OCI-LY7 (cell line): ENCODE results near the gene SNX12.

Experiments used
- EZH2phosphoT487 ChIP-seq: fragments of 200-600 bp; sonication (generic); IDR thresholded peaks from 2 replicates; pipeline ENCODE4 v1.6.1; 2018; ENCODE audit warnings: low read depth, borderline replicate concordance, mild to moderate bottlenecking, mixed run types, antibody characterized with exemption, low read length, moderate library complexity, mixed read lengths
- TF ChIP-seq, protein P1 (sequence below): fragments of 200-600 bp; sonication (generic); conservative IDR thresholded peaks from 2 replicates; pipeline ENCODE4 v1.5.1; 2014; ENCODE audit warnings: mild to moderate bottlenecking, antibody characterized with exemption, low read length, moderate library complexity, mixed read lengths

GRCh38 chrX:71057848-71058530 is 10.1 kb downstream of the SNX12 start:
- TF ChIP-seq, protein P1, sequence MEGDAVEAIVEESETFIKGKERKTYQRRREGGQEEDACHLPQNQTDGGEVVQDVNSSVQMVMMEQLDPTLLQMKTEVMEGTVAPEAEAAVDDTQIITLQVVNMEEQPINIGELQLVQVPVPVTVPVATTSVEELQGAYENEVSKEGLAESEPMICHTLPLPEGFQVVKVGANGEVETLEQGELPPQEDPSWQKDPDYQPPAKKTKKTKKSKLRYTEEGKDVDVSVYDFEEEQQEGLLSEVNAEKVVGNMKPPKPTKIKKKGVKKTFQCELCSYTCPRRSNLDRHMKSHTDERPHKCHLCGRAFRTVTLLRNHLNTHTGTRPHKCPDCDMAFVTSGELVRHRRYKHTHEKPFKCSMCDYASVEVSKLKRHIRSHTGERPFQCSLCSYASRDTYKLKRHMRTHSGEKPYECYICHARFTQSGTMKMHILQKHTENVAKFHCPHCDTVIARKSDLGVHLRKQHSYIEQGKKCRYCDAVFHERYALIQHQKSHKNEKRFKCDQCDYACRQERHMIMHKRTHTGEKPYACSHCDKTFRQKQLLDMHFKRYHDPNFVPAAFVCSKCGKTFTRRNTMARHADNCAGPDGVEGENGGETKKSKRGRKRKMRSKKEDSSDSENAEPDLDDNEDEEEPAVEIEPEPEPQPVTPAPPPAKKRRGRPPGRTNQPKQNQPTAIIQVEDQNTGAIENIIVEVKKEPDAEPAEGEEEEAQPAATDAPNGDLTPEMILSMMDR = no peak
- no peak for TF ChIP-seq EZH2phosphoT487
